ENCODE results near the gene LRRC72.

GRCh38 chr7:16619979-16620408 is 93.4 kb downstream of the LRRC72 start:
- TF ChIP-seq CTCF (IDR thresholded peaks at IDR 0.05; ENCODE audit: poor library complexity) (no peak), EZH2phosphoT487 (IDR thresholded peaks at IDR 0.05; ENCODE audit: low read depth, severe bottlenecking, unreplicated experiment) (no peak), EZH2 (IDR thresholded peaks at IDR 0.05; ENCODE audit: borderline replicate concordance) (no peak)

Data from hepatocyte (in vitro differentiated cells).